Loucy (cell line): ENCODE data around the gene LENG8.

Experiments
- H2AFZ ChIP-seq: fragments of 200-600 bp; sonication (generic); 2 replicates; pipeline ENCODE4 v1.6.0; 2016; ENCODE audit warnings: antibody characterized with exemption, mild to moderate bottlenecking, low read length, moderate library complexity
- H3F3A ChIP-seq: fragments of 200-600 bp; 2 replicates; pipeline ENCODE4 v1.6.0; 2016; ENCODE audit warnings: antibody characterized with exemption, low read depth, mild to moderate bottlenecking
- H3K27me3 ChIP-seq: fragments of 200-600 bp; sonication (generic); 2 replicates; pipeline ENCODE4 v1.6.1; 2014; ENCODE audit warnings: low read length, mild to moderate bottlenecking; ENCODE audit not compliant: insufficient read depth, poor library complexity, severe bottlenecking
- H3K36me3 ChIP-seq: fragments of 200-600 bp; sonication (generic); 2 replicates; pipeline ENCODE4 v1.6.1; 2016; ENCODE audit warnings: low read length; ENCODE audit not compliant: insufficient read depth
- H3K4me1 ChIP-seq: fragments of 200-600 bp; sonication (generic); 2 replicates; pipeline ENCODE4 v1.5.1; 2014; ENCODE audit warnings: low read length, mild to moderate bottlenecking; ENCODE audit not compliant: insufficient read depth, poor library complexity, severe bottlenecking
- H3K4me2 ChIP-seq: fragments of 200-600 bp; sonication (generic); 2 replicates; pipeline ENCODE4 v1.6.0; 2014; ENCODE audit warnings: antibody characterized with exemption, low read length, low read depth, mild to moderate bottlenecking; ENCODE audit not compliant: poor library complexity, severe bottlenecking
- H3K4me3 ChIP-seq: fragments of 200-600 bp; sonication (generic); 2 replicates; pipeline ENCODE4 v1.5.1; 2014; ENCODE audit warnings: low read length, mild to moderate bottlenecking, mixed read lengths; ENCODE audit not compliant: poor library complexity, severe bottlenecking
- H3K79me2 ChIP-seq: fragments of 200-600 bp; sonication (generic); 2 replicates; pipeline ENCODE4 v1.6.1; 2014; ENCODE audit warnings: low read length; ENCODE audit not compliant: insufficient read depth
- H3K9ac ChIP-seq: fragments of 200-600 bp; sonication (generic); 2 replicates; pipeline ENCODE4 v1.6.0; 2014; ENCODE audit warnings: mild to moderate bottlenecking, low read depth, low read length, moderate library complexity; ENCODE audit not compliant: poor library complexity, severe bottlenecking
- H3K9me2 ChIP-seq: fragments of 200-600 bp; sonication (generic); replicated peaks from 2 replicates; pipeline ENCODE4 v1.6.1; 2016; ENCODE audit warnings: low read depth, low read length, mixed read lengths
- H3K9me3 ChIP-seq: fragments of 200-600 bp; sonication (generic); 2 replicates; pipeline ENCODE4 v1.6.1; 2014; ENCODE audit warnings: mild to moderate bottlenecking, antibody characterized with exemption, low read length, low read depth; ENCODE audit not compliant: insufficient read depth
- H4K20me1 ChIP-seq: fragments of 200-600 bp; sonication (generic); 2 replicates; pipeline ENCODE4 v1.6.0; 2014; ENCODE audit warnings: antibody characterized with exemption, low read length, mild to moderate bottlenecking; ENCODE audit not compliant: insufficient read depth, poor library complexity, severe bottlenecking
- CTCF ChIP-seq: fragments of 200-600 bp; sonication (generic); conservative IDR thresholded peaks from 2 replicates; pipeline ENCODE4 v1.5.1; 2014; ENCODE audit warnings: mild to moderate bottlenecking, antibody characterized with exemption, low read length
- EZH2phosphoT487 ChIP-seq: fragments of 200-600 bp; IDR thresholded peaks from 2 replicates; pipeline ENCODE4 v1.6.1; 2018; ENCODE audit warnings: antibody characterized with exemption, mild to moderate bottlenecking, moderate library complexity, borderline replicate concordance

The LENG8 gene

GRCh38 chr19:54439174-54439851, 9.7 kb upstream of the LENG8 start:
- Histone ChIP-seq H3K36me3 (no peaks in the 10 kb centered on the region), H2AFZ (no peak overlapping the region), H3K4me3 (no peak overlapping the region), H3K9me2 (no peaks in the 10 kb centered on the region), H3K9ac (no peak overlapping the region), H3K4me2 (no peak overlapping the region), H3K27me3 (no peaks in the 10 kb centered on the region), H3K4me1 (no peaks in the 10 kb centered on the region), H3F3A (no peaks in the 10 kb centered on the region), H3K9me3 (no peaks in the 10 kb centered on the region), H4K20me1 (no peaks in the 10 kb centered on the region), H3K79me2 (no peaks in the 10 kb centered on the region)
- peak; percentile 69 for TF ChIP-seq CTCF
- TF ChIP-seq EZH2phosphoT487: no peak

- Histone ChIP-seq H3K4me3 (no peak overlapping the region), H4K20me1 (no peaks in the 10 kb centered on the region), H3K79me2 (peaks cover 3% of the 10 kb centered on the region; the same call in 1 of the 2 replicates), H3K9ac (no peak overlapping the region), H3K4me2 (no peak overlapping the region), H3K9me2 (no peaks in the 10 kb centered on the region), H3K27me3 (no peaks in the 10 kb centered on the region), H3K9me3 (no peaks in the 10 kb centered on the region), H3K36me3 (no peaks in the 10 kb centered on the region), H3F3A (no peaks in the 10 kb centered on the region), H3K4me1 (no peaks in the 10 kb centered on the region), H2AFZ (no peak overlapping the region)
- no peak for TF ChIP-seq EZH2phosphoT487
- no peak for TF ChIP-seq CTCF
Observed at GRCh38 chr19:54440641-54441040, 8.4 kb upstream of the LENG8 start.

- Histone ChIP-seq H3K4me1 (peaks cover 10% of the 10 kb centered on the region), H3K79me2 (peaks cover 31% of the 10 kb centered on the region), H3K9me2 (no peaks in the 10 kb centered on the region), H3K36me3 (no peaks in the 10 kb centered on the region), H3K27me3 (no peaks in the 10 kb centered on the region), H3K4me2 (no peak overlapping the region), H3K9me3 (no peaks in the 10 kb centered on the region), H3K4me3 (no peak overlapping the region), H3F3A (no peaks in the 10 kb centered on the region), H2AFZ (no peak overlapping the region), H4K20me1 (peaks cover 16% of the 10 kb centered on the region), H3K9ac (no peak overlapping the region)
- TF ChIP-seq CTCF (no peak), EZH2phosphoT487 (no peak)
Observed at GRCh38 chr19:54444737-54445136, 4.3 kb upstream of the LENG8 start.
